ENCODE measurements around the gene RAB3C.

The RAB3C gene

GRCh38 chr5:58666598-58667581 is 84.0 kb downstream of the RAB3C start:
- POLR2A ChIA-PET, result no interaction called here
- TF ChIP-seq HDGF (IDR thresholded peaks at IDR 0.05; ENCODE audit: borderline replicate concordance) (no peak), NFRKB (IDR thresholded peaks at IDR 0.05) (no peak), ZNF384 (IDR thresholded peaks at IDR 0.05) (no peak), ELF4 (IDR thresholded peaks at IDR 0.05) (no peak), SUZ12 (IDR thresholded peaks at IDR 0.05) (no peak), BHLHE40 (IDR thresholded peaks at IDR 0.05; ENCODE audit: borderline replicate concordance) (no peak), PKNOX1 (IDR thresholded peaks at IDR 0.05) (no peak), LEF1 (IDR thresholded peaks at IDR 0.05; ENCODE audit: borderline replicate concordance) (no peak), L3MBTL2 (conservative IDR thresholded peaks at IDR 0.05) (no peak), FOXA1 (IDR thresholded peaks at IDR 0.05) (no peak), TARDBP (IDR thresholded peaks at IDR 0.05) (no peak)
- CTCF ChIA-PET, result no interaction called here

GRCh38 chr5:58670582-58670981 is 87.7 kb downstream of the RAB3C start:
- ChIA-PET POLR2A (no interaction called here), CTCF (no interaction called here)
- no peak for TF ChIP-seq BHLHE40 (IDR thresholded peaks at IDR 0.05; ENCODE audit: borderline replicate concordance)
- TF ChIP-seq ZNF384 (IDR thresholded peaks at IDR 0.05), result no peak
- TF ChIP-seq FOXK2 (IDR thresholded peaks at IDR 0.05), result no peak
- TF ChIP-seq SP1 (IDR thresholded peaks at IDR 0.05), result no peak
- TF ChIP-seq ARNT (IDR thresholded peaks at IDR 0.05), result no peak
- no peak for TF ChIP-seq L3MBTL2 (conservative IDR thresholded peaks at IDR 0.05)
- no peak for DNase-seq (ENCODE audit: extremely low spot score)

More at GRCh38 chr5:58666598-58667581, 84.0 kb downstream of the RAB3C start:
- DNase-seq (ENCODE audit: extremely low spot score), result no peak

- POLR2A ChIA-PET, result no interaction called here
- CTCF ChIA-PET, result interaction anchor here (0.7 kb wide), 1 partner anchor 947 kb away, joined by 3 read pairs; no protein-coding TSS in a partner anchor
- DNase-seq (ENCODE audit: extremely low spot score), result no peak
- TF ChIP-seq SUZ12 (IDR thresholded peaks at IDR 0.05) (no peak), SP1 (IDR thresholded peaks at IDR 0.05) (no peak), HDGF (IDR thresholded peaks at IDR 0.05; ENCODE audit: borderline replicate concordance) (no peak), ARNT (IDR thresholded peaks at IDR 0.05) (no peak), BHLHE40 (IDR thresholded peaks at IDR 0.05; ENCODE audit: borderline replicate concordance) (no peak), FOXM1 (IDR thresholded peaks at IDR 0.05; ENCODE audit: borderline replicate concordance) (no peak), TARDBP (IDR thresholded peaks at IDR 0.05) (no peak), LEF1 (IDR thresholded peaks at IDR 0.05; ENCODE audit: borderline replicate concordance) (no peak), L3MBTL2 (conservative IDR thresholded peaks at IDR 0.05) (no peak), NFRKB (IDR thresholded peaks at IDR 0.05) (no peak), ELF4 (IDR thresholded peaks at IDR 0.05) (no peak), ZNF384 (IDR thresholded peaks at IDR 0.05) (no peak), PKNOX1 (IDR thresholded peaks at IDR 0.05) (no peak), FOXA1 (IDR thresholded peaks at IDR 0.05) (no peak), FOXK2 (IDR thresholded peaks at IDR 0.05) (no peak)
These were observed 88.3 kb downstream of the RAB3C start for GRCh38 chr5:58671155-58671554.

- TF ChIP-seq SUZ12 (IDR thresholded peaks at IDR 0.05), result no peak
- no peak for TF ChIP-seq BHLHE40 (IDR thresholded peaks at IDR 0.05; ENCODE audit: borderline replicate concordance)
- no peak for TF ChIP-seq LEF1 (IDR thresholded peaks at IDR 0.05; ENCODE audit: borderline replicate concordance)
- no peak for TF ChIP-seq SP1 (IDR thresholded peaks at IDR 0.05)
- TF ChIP-seq PKNOX1 (IDR thresholded peaks at IDR 0.05), result no peak
- TF ChIP-seq TARDBP (IDR thresholded peaks at IDR 0.05), result no peak
- no peak for TF ChIP-seq L3MBTL2 (conservative IDR thresholded peaks at IDR 0.05)
- no peak for TF ChIP-seq ARNT (IDR thresholded peaks at IDR 0.05)
- no peak for TF ChIP-seq ZNF384 (IDR thresholded peaks at IDR 0.05)
- TF ChIP-seq HDGF (IDR thresholded peaks at IDR 0.05; ENCODE audit: borderline replicate concordance), result no peak
- no peak for TF ChIP-seq FOXM1 (IDR thresholded peaks at IDR 0.05; ENCODE audit: borderline replicate concordance)
- no peak for TF ChIP-seq FOXK2 (IDR thresholded peaks at IDR 0.05)
- no peak for TF ChIP-seq FOXA1 (IDR thresholded peaks at IDR 0.05)
- TF ChIP-seq CTBP1 (IDR thresholded peaks at IDR 0.05; ENCODE audit: borderline replicate concordance), result no peak
- ChIA-PET POLR2A (no interaction called here), CTCF (no interaction called here)
- DNase-seq (ENCODE audit: extremely low spot score), result no peak
These were observed 89.6 kb downstream of the RAB3C start for GRCh38 chr5:58672521-58672920.

GRCh38 chr5:58674070-58674469 is 91.2 kb downstream of the RAB3C start:
- TF ChIP-seq TARDBP (IDR thresholded peaks at IDR 0.05), result no peak
- no peak for TF ChIP-seq PKNOX1 (IDR thresholded peaks at IDR 0.05)
- TF ChIP-seq L3MBTL2 (conservative IDR thresholded peaks at IDR 0.05), result no peak
- no peak for TF ChIP-seq ZNF384 (IDR thresholded peaks at IDR 0.05)
- no peak for TF ChIP-seq ELF4 (IDR thresholded peaks at IDR 0.05)
- no peak for TF ChIP-seq CTBP1 (IDR thresholded peaks at IDR 0.05; ENCODE audit: borderline replicate concordance)
- no peak for TF ChIP-seq HDGF (IDR thresholded peaks at IDR 0.05; ENCODE audit: borderline replicate concordance)
- no peak for TF ChIP-seq FOXK2 (IDR thresholded peaks at IDR 0.05)
- TF ChIP-seq BHLHE40 (IDR thresholded peaks at IDR 0.05; ENCODE audit: borderline replicate concordance), result no peak
- no peak for TF ChIP-seq LEF1 (IDR thresholded peaks at IDR 0.05; ENCODE audit: borderline replicate concordance)
- TF ChIP-seq FOXM1 (IDR thresholded peaks at IDR 0.05; ENCODE audit: borderline replicate concordance), result no peak
- TF ChIP-seq FOXA1 (IDR thresholded peaks at IDR 0.05), result no peak
- TF ChIP-seq ARNT (IDR thresholded peaks at IDR 0.05), result no peak
- TF ChIP-seq SP1 (IDR thresholded peaks at IDR 0.05), result no peak
- no peak for TF ChIP-seq SUZ12 (IDR thresholded peaks at IDR 0.05)
- no peak for TF ChIP-seq NFRKB (IDR thresholded peaks at IDR 0.05)
- no peak for DNase-seq (ENCODE audit: extremely low spot score)
- ChIA-PET CTCF (no interaction called here), POLR2A (no interaction called here)

Measured in HEK293T (cell line).